DMS53 (cell line): Measurements from ENCODE around the gene ACOD1.
A peak's percentile ranks its signal among the peaks of the same experiment; 100 is the strongest.

ENCODE experiments used
- DNase-seq: peaks from one replicate; lab custom pipeline; 2025; lab: John Stamatoyannopoulos, UW

Gene ACOD1

GRCh38 chr13:76991796-76992547 is 43.7 kb downstream of the ACOD1 start, which contains the start of gene CLN5:
Gene CLN5 (plus strand): TSS chr13:76992081. CDS start chr13:76992099, 18 bp downstream.
- peak; percentile 89 for DNase-seq

GRCh38 chr13:76992548-76993001 is 44.3 kb downstream of the ACOD1 start:
- peak; percentile 33 for DNase-seq

GRCh38 chr13:76993021-76993420 is 44.7 kb downstream of the ACOD1 start:
- no peak for DNase-seq

- DNase-seq = no peak
These were observed 45.2 kb downstream of the ACOD1 start for GRCh38 chr13:76993473-76993872.

- DNase-seq = no peak
These were observed 46.0 kb downstream of the ACOD1 start for GRCh38 chr13:76994281-76994680.

GRCh38 chr13:77000475-77000874 is 52.2 kb downstream of the ACOD1 start:
- DNase-seq = no peak

- DNase-seq = no peak
These were observed 53.2 kb downstream of the ACOD1 start for GRCh38 chr13:77001540-77001939.

- DNase-seq = no peak
These were observed 53.8 kb downstream of the ACOD1 start for GRCh38 chr13:77001963-77002587.

- DNase-seq = peak; percentile 17
These were observed 54.4 kb downstream of the ACOD1 start for GRCh38 chr13:77002590-77003190.
